GM23338 (cell line): ENCODE data around the gene DCAF7. TPM values are rescaled to one million over a fixed set of nuclear protein-coding genes. Genes with fewer than 3 reads are reported as not detected.
A peak's percentile ranks its signal among the peaks of the same experiment; 100 is the strongest.

Experiments used
- ATAC-seq: fragments of 200-7000 bp; cut with Tn5 transposase; 3 replicates; pipeline ENCODE4 v1.9.1; 2020
- DNase-seq: peaks from one replicate; pipeline ENCODE4 v3.0.0-alpha.2; 2015; ENCODE audit warnings: low spot score
- H2AFZ ChIP-seq: fragments of 200-600 bp; sonication (generic); 2 replicates; pipeline ENCODE4 v1.8.0; 2016; ENCODE audit warnings: antibody characterized with exemption, mild to moderate bottlenecking, moderate library complexity
- H3F3A ChIP-seq: fragments of 200-600 bp; sonication (generic); replicated peaks from 2 replicates; pipeline ENCODE4 v1.8.0; 2017; ENCODE audit warnings: antibody characterized with exemption, mixed run types, low read depth
- H3K27ac ChIP-seq: fragments of 200-600 bp; sonication (generic); 2 replicates; pipeline ENCODE4 v1.6.1; 2016; ENCODE audit warnings: low read depth
- H3K27me3 ChIP-seq: fragments of 200-600 bp; sonication (generic); 2 replicates; pipeline ENCODE4 v1.8.0; 2016; ENCODE audit warnings: mild to moderate bottlenecking, mixed run types, moderate library complexity; ENCODE audit not compliant: insufficient read depth
- H3K36me3 ChIP-seq: fragments of 200-600 bp; sonication (generic); 2 replicates; pipeline ENCODE4 v1.8.0; 2016; ENCODE audit warnings: mild to moderate bottlenecking; ENCODE audit not compliant: insufficient read depth
- H3K4me1 ChIP-seq: fragments of 200-600 bp; sonication (generic); 2 replicates; pipeline ENCODE4 v1.8.0; 2016; ENCODE audit warnings: mild to moderate bottlenecking, moderate library complexity; ENCODE audit not compliant: insufficient read depth
- H3K4me2 ChIP-seq: fragments of 200-600 bp; sonication (generic); 2 replicates; pipeline ENCODE4 v1.7.1; 2017; ENCODE audit warnings: mixed run types
- H3K4me3 ChIP-seq: fragments of 200-600 bp; sonication (generic); 2 replicates; pipeline ENCODE4 v1.6.1; 2016; ENCODE audit warnings: mixed run types
- H3K79me2 ChIP-seq: fragments of 200-600 bp; sonication (generic); replicated peaks from 2 replicates; pipeline ENCODE4 v1.8.0; 2017; ENCODE audit warnings: mild to moderate bottlenecking; ENCODE audit not compliant: insufficient read depth
- H3K9me2 ChIP-seq: fragments of 200-600 bp; sonication (generic); 2 replicates; pipeline ENCODE4 v1.8.0; 2017; ENCODE audit not compliant: insufficient read depth
- H4K20me1 ChIP-seq: fragments of 200-600 bp; sonication (generic); replicated peaks from 2 replicates; pipeline ENCODE4 v1.8.0; 2017; ENCODE audit warnings: mild to moderate bottlenecking; ENCODE audit not compliant: insufficient read depth
- H3K27ac Mint-ChIP-seq: 2 replicates; pipeline ENCODE4 v1.8.0; 2020; ENCODE audit warnings: inconsistent platforms, mild to moderate bottlenecking, moderate library complexity, mixed read lengths
- H3K27me3 Mint-ChIP-seq: 3 replicates; pipeline ENCODE4 v1.8.0; 2022; ENCODE audit warnings: low read depth, mild to moderate bottlenecking, moderate library complexity, mixed read lengths, inconsistent platforms; ENCODE audit not compliant: insufficient read depth, poor library complexity
- H3K36me3 Mint-ChIP-seq: 3 replicates; pipeline ENCODE4 v1.8.0; 2021; ENCODE audit warnings: low read depth, mild to moderate bottlenecking, inconsistent platforms, moderate library complexity, mixed read lengths
- H3K4me1 Mint-ChIP-seq: 3 replicates; pipeline ENCODE4 v1.8.0; 2020; ENCODE audit warnings: mild to moderate bottlenecking, inconsistent platforms, mixed read lengths
- H3K4me3 Mint-ChIP-seq: 3 replicates; pipeline ENCODE4 v1.8.0; 2021; ENCODE audit warnings: moderate library complexity, mild to moderate bottlenecking, inconsistent platforms, mixed read lengths
- H3K9me3 Mint-ChIP-seq: 3 replicates; pipeline ENCODE4 v1.8.0; 2020; ENCODE audit warnings: moderate library complexity, mild to moderate bottlenecking, inconsistent platforms, mixed read lengths
- EZH2phosphoT487 ChIP-seq: fragments of 200-600 bp; sonication (generic); IDR thresholded peaks from one replicate; pipeline ENCODE4 v1.8.1; 2018; ENCODE audit warnings: antibody characterized with exemption; ENCODE audit not compliant: unreplicated experiment
- NANOG ChIP-seq: IDR thresholded peaks from 2 replicates; pipeline ENCODE4 v1.6.1; 2016; ENCODE audit warnings: antibody characterized with exemption, borderline replicate concordance
- POLR2AphosphoS5 ChIP-seq: IDR thresholded peaks from 2 replicates; pipeline ENCODE4 v1.6.1; 2016; ENCODE audit warnings: antibody characterized with exemption, low read depth
- STAT1 ChIP-seq: IDR thresholded peaks from one replicate; pipeline ENCODE4 v1.6.1; 2016; ENCODE audit warnings: antibody characterized with exemption; ENCODE audit not compliant: unreplicated experiment
- ZNF114 ChIP-seq: fragments of 250-450 bp; sonication (Bioruptor Pico); IDR thresholded peaks from 2 replicates; pipeline ENCODE4 v1.5.0; 2020; ENCODE audit warnings: mild to moderate bottlenecking, moderate library complexity
- polyA plus RNA-seq: library from polyadenylated mRNA; unstranded; fragments of >200 nt; fragmentation: Nextera tagmentation; extraction: Ambion mirVana; gene quantifications from 2 replicates; pipeline ENCODE4 v1.2.1, GENCODE V29; 2016
- total RNA-seq: library from RNA; depleted of rRNA; stranded (reverse); fragments of >200 nt; shearing (Covaris generic); gene quantifications from 2 replicates; pipeline ENCODE4 v1.2.3, GENCODE V29; 2014
- TF ChIP-seq, protein P1 (sequence below), 2 experiments: fragments of 200-600 bp in 1 of 2; sonication (generic) in 1 of 2; conservative IDR thresholded peaks; 2 replicates each; pipeline versions ENCODE4 v1.5.1 to v1.6.1; 2016 to 2017; ENCODE audit warnings: antibody characterized with exemption in 2 of 2, low read depth in 2 of 2, mild to moderate bottlenecking in 2 of 2, moderate library complexity in 1 of 2
- TF ChIP-seq, protein P2 (sequence below): IDR thresholded peaks from one replicate; pipeline ENCODE4 v1.6.1; 2018; ENCODE audit warnings: antibody characterized with exemption; ENCODE audit not compliant: unreplicated experiment

DCAF7 gene
- total and polyA plus RNA-seq, 2 experiments from 2014 or later = 31.3 to 60.1 TPM

- Histone ChIP-seq H3K4me1 (0 out of 2 replicates have a peak, but pooled peaks cover 3% of the 10 kb centered on the region), H4K20me1 (peaks cover 50% of the 10 kb centered on the region), H3K27ac (no peak overlapping the region), H3K9me2 (no peaks in the 10 kb centered on the region), H3K4me3 (no peak overlapping the region), H3K4me2 (no peak overlapping the region), H3K79me2 (peaks cover 94% of the 10 kb centered on the region), H3K36me3 (no peaks in the 10 kb centered on the region), H3K27me3 (no peaks in the 10 kb centered on the region), H3F3A (no peaks in the 10 kb centered on the region; the same call in 1 of the 2 replicates), H2AFZ (no peak overlapping the region)
- Mint-ChIP-seq H3K27me3 (no peaks in the 10 kb centered on the region), H3K36me3 (no peaks in the 10 kb centered on the region), H3K4me1 (peaks cover 2% of the 10 kb centered on the region; the same call in 2 of the 3 replicates), H3K27ac (peak overlapping the region; percentile 57; the same call in 1 of the 2 replicates), H3K9me3 (no peaks in the 10 kb centered on the region), H3K4me3 (no peak overlapping the region)
- ATAC-seq (peak; percentile 92), DNase-seq (peak; percentile 64)
- no peak for TF ChIP-seq STAT1
- TF ChIP-seq, protein P1, sequence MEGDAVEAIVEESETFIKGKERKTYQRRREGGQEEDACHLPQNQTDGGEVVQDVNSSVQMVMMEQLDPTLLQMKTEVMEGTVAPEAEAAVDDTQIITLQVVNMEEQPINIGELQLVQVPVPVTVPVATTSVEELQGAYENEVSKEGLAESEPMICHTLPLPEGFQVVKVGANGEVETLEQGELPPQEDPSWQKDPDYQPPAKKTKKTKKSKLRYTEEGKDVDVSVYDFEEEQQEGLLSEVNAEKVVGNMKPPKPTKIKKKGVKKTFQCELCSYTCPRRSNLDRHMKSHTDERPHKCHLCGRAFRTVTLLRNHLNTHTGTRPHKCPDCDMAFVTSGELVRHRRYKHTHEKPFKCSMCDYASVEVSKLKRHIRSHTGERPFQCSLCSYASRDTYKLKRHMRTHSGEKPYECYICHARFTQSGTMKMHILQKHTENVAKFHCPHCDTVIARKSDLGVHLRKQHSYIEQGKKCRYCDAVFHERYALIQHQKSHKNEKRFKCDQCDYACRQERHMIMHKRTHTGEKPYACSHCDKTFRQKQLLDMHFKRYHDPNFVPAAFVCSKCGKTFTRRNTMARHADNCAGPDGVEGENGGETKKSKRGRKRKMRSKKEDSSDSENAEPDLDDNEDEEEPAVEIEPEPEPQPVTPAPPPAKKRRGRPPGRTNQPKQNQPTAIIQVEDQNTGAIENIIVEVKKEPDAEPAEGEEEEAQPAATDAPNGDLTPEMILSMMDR (conservative IDR thresholded peaks at IDR 0.05; ENCODE audit: low read depth in 2 of 2) = peak; percentile 51 to 62
Measured at GRCh38 chr17:63573634-63574033, 23.4 kb downstream of the DCAF7 start.

DNA sequence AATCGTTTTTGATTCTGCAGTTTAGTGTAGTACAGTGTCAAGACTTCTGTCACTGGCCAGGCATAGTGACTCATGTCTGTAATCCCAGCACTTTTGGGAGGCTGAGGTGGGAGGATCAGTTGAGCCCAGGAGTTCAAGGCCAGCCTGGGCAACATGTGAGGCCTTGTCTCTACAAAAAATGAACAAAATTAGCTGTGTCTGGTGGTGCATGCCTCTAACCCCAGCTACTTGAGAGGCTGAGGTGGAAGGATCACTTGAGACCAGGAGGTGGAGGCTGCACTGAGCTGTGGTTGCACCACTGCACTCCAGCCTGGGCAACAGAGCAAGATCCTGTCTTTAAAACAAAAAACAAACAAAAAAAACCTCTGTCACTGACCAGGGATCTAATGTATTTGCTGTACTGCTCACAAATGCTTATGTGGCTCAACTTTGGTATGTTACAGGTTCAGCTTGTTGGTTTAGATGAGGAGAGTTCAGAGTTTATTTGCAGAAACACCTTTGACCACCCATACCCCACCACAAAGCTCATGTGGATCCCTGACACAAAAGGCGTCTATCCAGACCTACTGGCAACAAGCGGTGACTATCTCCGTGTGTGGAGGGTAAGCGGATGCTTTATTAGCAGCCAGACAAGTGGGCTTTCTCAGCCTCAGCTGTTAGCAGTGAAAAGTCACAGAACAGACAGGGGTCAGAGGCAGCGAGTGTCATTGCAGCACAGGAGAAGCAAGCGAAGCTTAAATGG lies 27.9 kb downstream of the DCAF7 start:
- no peaks in the 10 kb centered on the region for H3F3A ChIP-seq
- Mint-ChIP-seq H3K4me3 (no peak overlapping the region), H3K27ac (no peak overlapping the region), H3K27me3 (no peaks in the 10 kb centered on the region), H3K4me1 (peaks cover 19% of the 10 kb centered on the region), H3K9me3 (no peaks in the 10 kb centered on the region), H3K36me3 (peaks cover 20% of the 10 kb centered on the region)
- no peak overlapping the region for H3K4me3 ChIP-seq
- peaks cover 55% of the 10 kb centered on the region for H3K79me2 ChIP-seq
- peaks cover 13% of the 10 kb centered on the region; the same call in 1 of the 2 replicates for H3K4me1 ChIP-seq
- no peak overlapping the region for H2AFZ ChIP-seq
- TF ChIP-seq ZNF114 (CRISPR knock-in tag) = no peak
- TF ChIP-seq, protein P2, sequence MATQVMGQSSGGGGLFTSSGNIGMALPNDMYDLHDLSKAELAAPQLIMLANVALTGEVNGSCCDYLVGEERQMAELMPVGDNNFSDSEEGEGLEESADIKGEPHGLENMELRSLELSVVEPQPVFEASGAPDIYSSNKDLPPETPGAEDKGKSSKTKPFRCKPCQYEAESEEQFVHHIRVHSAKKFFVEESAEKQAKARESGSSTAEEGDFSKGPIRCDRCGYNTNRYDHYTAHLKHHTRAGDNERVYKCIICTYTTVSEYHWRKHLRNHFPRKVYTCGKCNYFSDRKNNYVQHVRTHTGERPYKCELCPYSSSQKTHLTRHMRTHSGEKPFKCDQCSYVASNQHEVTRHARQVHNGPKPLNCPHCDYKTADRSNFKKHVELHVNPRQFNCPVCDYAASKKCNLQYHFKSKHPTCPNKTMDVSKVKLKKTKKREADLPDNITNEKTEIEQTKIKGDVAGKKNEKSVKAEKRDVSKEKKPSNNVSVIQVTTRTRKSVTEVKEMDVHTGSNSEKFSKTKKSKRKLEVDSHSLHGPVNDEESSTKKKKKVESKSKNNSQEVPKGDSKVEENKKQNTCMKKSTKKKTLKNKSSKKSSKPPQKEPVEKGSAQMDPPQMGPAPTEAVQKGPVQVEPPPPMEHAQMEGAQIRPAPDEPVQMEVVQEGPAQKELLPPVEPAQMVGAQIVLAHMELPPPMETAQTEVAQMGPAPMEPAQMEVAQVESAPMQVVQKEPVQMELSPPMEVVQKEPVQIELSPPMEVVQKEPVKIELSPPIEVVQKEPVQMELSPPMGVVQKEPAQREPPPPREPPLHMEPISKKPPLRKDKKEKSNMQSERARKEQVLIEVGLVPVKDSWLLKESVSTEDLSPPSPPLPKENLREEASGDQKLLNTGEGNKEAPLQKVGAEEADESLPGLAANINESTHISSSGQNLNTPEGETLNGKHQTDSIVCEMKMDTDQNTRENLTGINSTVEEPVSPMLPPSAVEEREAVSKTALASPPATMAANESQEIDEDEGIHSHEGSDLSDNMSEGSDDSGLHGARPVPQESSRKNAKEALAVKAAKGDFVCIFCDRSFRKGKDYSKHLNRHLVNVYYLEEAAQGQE = no peak
- TF ChIP-seq NANOG = no peak
- TF ChIP-seq EZH2phosphoT487 = no peak
- no peak for TF ChIP-seq POLR2AphosphoS5
- H3K36me3 ChIP-seq = peaks cover 7% of the 10 kb centered on the region; the same call in 1 of the 2 replicates
- no peak overlapping the region for H3K4me2 ChIP-seq
- ATAC-seq = no peak
- H3K27me3 ChIP-seq = no peaks in the 10 kb centered on the region
- H3K27ac ChIP-seq = 0 out of 2 replicates have a peak overlapping the region, but pooled peaks have one; percentile 32
- H3K9me2 ChIP-seq = no peaks in the 10 kb centered on the region
- no peak for DNase-seq
- H4K20me1 ChIP-seq = peaks cover 46% of the 10 kb centered on the region
